ENCODE results near the gene CCDC97.

Gene CCDC97

GRCh38 chr19:41299046-41299754 lies 10.8 kb upstream of the CCDC97 start:
- no peak for DNase-seq

- DNase-seq: no peak
These were observed 10.2 kb upstream of the CCDC97 start for GRCh38 chr19:41299755-41300089.

GRCh38 chr19:41300555-41300954 lies 9.4 kb upstream of the CCDC97 start:
- DNase-seq: no peak

- peak; percentile 87 for DNase-seq
These were observed 7.2 kb upstream of the CCDC97 start for GRCh38 chr19:41302624-41303351.

- no peak for DNase-seq
These were observed 6.0 kb upstream of the CCDC97 start for GRCh38 chr19:41303954-41304353.

- DNase-seq: no peak
These were observed 5.1 kb upstream of the CCDC97 start for GRCh38 chr19:41304706-41305483.

- no peak for DNase-seq
These were observed 3.8 kb upstream of the CCDC97 start for GRCh38 chr19:41305927-41306793.

GRCh38 chr19:41307090-41307875 lies 2.7 kb upstream of the CCDC97 start:
- no peak for DNase-seq

GRCh38 chr19:41307954-41308449 lies 2.0 kb upstream of the CCDC97 start:
- DNase-seq: no peak

GRCh38 chr19:41308450-41309179 lies 1.4 kb upstream of the CCDC97 start:
- DNase-seq: peak; percentile 99

- DNase-seq: peak; percentile 47
These were observed 566 bp upstream of the CCDC97 start for GRCh38 chr19:41309180-41310032.

- DNase-seq: no peak
These were observed 1.1 kb downstream of the CCDC97 start for GRCh38 chr19:41311072-41311471.

- DNase-seq: no peak
These were observed 1.6 kb downstream of the CCDC97 start for GRCh38 chr19:41311613-41312012.

GRCh38 chr19:41316306-41316920 lies 6.4 kb downstream of the CCDC97 start:
- DNase-seq: no peak

- no peak for DNase-seq
These were observed 8.9 kb downstream of the CCDC97 start for GRCh38 chr19:41318696-41319499.

- no peak for DNase-seq
These were observed 9.7 kb downstream of the CCDC97 start for GRCh38 chr19:41319500-41320184.

- no peak for DNase-seq
These were observed 10.2 kb downstream of the CCDC97 start for GRCh38 chr19:41320185-41320518.

GRCh38 chr19:41320568-41320967 lies 10.6 kb downstream of the CCDC97 start:
- DNase-seq: no peak
